22Rv1 (cell line): ENCODE measurements around the gene TTC1.

Experiments
- ZFX ChIP-seq: fragments of 450-650 bp; IDR thresholded peaks from 2 replicates; pipeline ENCODE4 v1.6.1; 2017; ENCODE audit warnings: antibody characterized with exemption, borderline replicate concordance
- TF ChIP-seq, protein P1 (sequence below): fragments of 450-650 bp; IDR thresholded peaks from 2 replicates; pipeline ENCODE4 v1.5.1; 2017; ENCODE audit warnings: mild to moderate bottlenecking

DNA sequence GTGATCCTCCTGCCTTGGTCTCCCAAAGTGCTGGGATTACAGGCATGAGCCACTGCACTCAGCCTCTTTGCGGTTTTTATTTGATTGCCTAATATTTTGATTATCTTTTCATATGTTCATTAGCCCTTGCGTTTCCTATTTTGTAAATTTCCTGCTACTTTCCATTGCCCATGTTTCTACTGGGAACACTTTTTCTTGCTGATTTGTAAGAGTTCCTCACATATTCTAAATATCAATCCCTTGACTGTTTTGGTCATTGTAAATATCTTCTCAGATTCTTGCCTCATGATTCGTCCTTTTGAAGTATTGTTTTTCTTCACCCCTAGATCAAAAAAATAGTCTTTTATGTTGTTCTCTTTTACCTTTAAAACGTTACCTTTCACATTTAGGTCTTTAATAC lies 37.9 kb upstream of the TTC1 start:
- TF ChIP-seq, protein P1, sequence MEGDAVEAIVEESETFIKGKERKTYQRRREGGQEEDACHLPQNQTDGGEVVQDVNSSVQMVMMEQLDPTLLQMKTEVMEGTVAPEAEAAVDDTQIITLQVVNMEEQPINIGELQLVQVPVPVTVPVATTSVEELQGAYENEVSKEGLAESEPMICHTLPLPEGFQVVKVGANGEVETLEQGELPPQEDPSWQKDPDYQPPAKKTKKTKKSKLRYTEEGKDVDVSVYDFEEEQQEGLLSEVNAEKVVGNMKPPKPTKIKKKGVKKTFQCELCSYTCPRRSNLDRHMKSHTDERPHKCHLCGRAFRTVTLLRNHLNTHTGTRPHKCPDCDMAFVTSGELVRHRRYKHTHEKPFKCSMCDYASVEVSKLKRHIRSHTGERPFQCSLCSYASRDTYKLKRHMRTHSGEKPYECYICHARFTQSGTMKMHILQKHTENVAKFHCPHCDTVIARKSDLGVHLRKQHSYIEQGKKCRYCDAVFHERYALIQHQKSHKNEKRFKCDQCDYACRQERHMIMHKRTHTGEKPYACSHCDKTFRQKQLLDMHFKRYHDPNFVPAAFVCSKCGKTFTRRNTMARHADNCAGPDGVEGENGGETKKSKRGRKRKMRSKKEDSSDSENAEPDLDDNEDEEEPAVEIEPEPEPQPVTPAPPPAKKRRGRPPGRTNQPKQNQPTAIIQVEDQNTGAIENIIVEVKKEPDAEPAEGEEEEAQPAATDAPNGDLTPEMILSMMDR: no peak
- TF ChIP-seq ZFX: no peak
